ENCODE data around the gene HIC1.

HIC1 gene

GRCh38 chr17:2086306-2086705 is 31.4 kb downstream of the HIC1 start:
- no peaks in the 10 kb centered on the region for H3K9me3 ChIP-seq (ENCODE audit: severe bottlenecking)
- H3K27ac ChIP-seq, result no peak overlapping the region

GRCh38 chr17:2087597-2088211 is 32.8 kb downstream of the HIC1 start:
- no peaks in the 10 kb centered on the region for H3K27me3 ChIP-seq (ENCODE audit: insufficient read depth, low read depth, severe bottlenecking)
- no peak overlapping the region for H3K4me3 ChIP-seq (ENCODE audit: low read depth, low read length)
- no peak overlapping the region for H3K27ac ChIP-seq
- H3K9me3 ChIP-seq (ENCODE audit: severe bottlenecking), result no peaks in the 10 kb centered on the region
- TF ChIP-seq CTCF (IDR thresholded peaks at IDR 0.05; ENCODE audit: low read depth, low read length), result no peak
- no peak for DNase-seq
- H3K36me3 ChIP-seq, result peaks cover 13% of the 10 kb centered on the region

More at GRCh38 chr17:2086306-2086705, 31.4 kb downstream of the HIC1 start:
- DNase-seq, result no peak
- H3K4me3 ChIP-seq (ENCODE audit: low read depth, low read length), result no peak overlapping the region
- H3K27me3 ChIP-seq (ENCODE audit: insufficient read depth, low read depth, severe bottlenecking), result no peaks in the 10 kb centered on the region
- TF ChIP-seq CTCF (IDR thresholded peaks at IDR 0.05; ENCODE audit: low read depth, low read length), result no peak
- H3K36me3 ChIP-seq, result peaks cover 22% of the 10 kb centered on the region

GRCh38 chr17:2089021-2089422 is 34.1 kb downstream of the HIC1 start:
- Histone ChIP-seq H3K4me3 (ENCODE audit: low read depth, low read length) (no peak overlapping the region), H3K27ac (no peak overlapping the region), H3K9me3 (ENCODE audit: severe bottlenecking) (no peaks in the 10 kb centered on the region), H3K36me3 (peaks cover 9% of the 10 kb centered on the region; the same call in 1 of the 2 replicates), H3K27me3 (ENCODE audit: insufficient read depth, low read depth, severe bottlenecking) (no peaks in the 10 kb centered on the region)
- DNase-seq, result no peak
- TF ChIP-seq CTCF (IDR thresholded peaks at IDR 0.05; ENCODE audit: low read depth, low read length), result no peak

- TF ChIP-seq CTCF (IDR thresholded peaks at IDR 0.05; ENCODE audit: low read depth, low read length), result no peak
- Histone ChIP-seq H3K36me3 (peaks cover 5% of the 10 kb centered on the region), H3K27ac (no peak overlapping the region), H3K4me3 (ENCODE audit: low read depth, low read length) (no peak overlapping the region), H3K27me3 (ENCODE audit: insufficient read depth, low read depth, severe bottlenecking) (no peaks in the 10 kb centered on the region), H3K9me3 (ENCODE audit: severe bottlenecking) (no peaks in the 10 kb centered on the region)
- no peak for DNase-seq
Measured at GRCh38 chr17:2090210-2090641, 35.3 kb downstream of the HIC1 start.

GRCh38 chr17:2090804-2091534 is 36.1 kb downstream of the HIC1 start:
- H3K27me3 ChIP-seq (ENCODE audit: insufficient read depth, low read depth, severe bottlenecking), result no peaks in the 10 kb centered on the region
- H3K4me3 ChIP-seq (ENCODE audit: low read depth, low read length), result no peak overlapping the region
- peaks cover 3% of the 10 kb centered on the region for H3K36me3 ChIP-seq
- TF ChIP-seq CTCF (IDR thresholded peaks at IDR 0.05; ENCODE audit: low read depth, low read length), result no peak
- H3K9me3 ChIP-seq (ENCODE audit: severe bottlenecking), result no peaks in the 10 kb centered on the region
- peak; percentile 21 for DNase-seq
- no peak overlapping the region for H3K27ac ChIP-seq

Data from WERI-Rb-1 (cell line).